HepG2 (cell line): Measurements from ENCODE around the gene ZNF217. TPM values are rescaled to one million over a fixed set of nuclear protein-coding genes. Genes with fewer than 3 reads are reported as not detected.

Experiments used
- ARHGAP35 ChIP-seq: sonication (generic); formaldehyde crosslinking; IDR thresholded peaks from 2 replicates; pipeline ENCODE4 v1.9.0; 2022; ENCODE audit warnings: mild to moderate bottlenecking, inconsistent platforms, moderate library complexity, missing genetic modification reagents, borderline replicate concordance
- ATRX ChIP-seq: sonication (generic); formaldehyde crosslinking; IDR thresholded peaks from 2 replicates; pipeline ENCODE4 v1.4.0; 2020; ENCODE audit warnings: missing genetic modification reagents, borderline replicate concordance
- CSRNP2 ChIP-seq: sonication (generic); formaldehyde crosslinking; conservative IDR thresholded peaks from 2 replicates; pipeline ENCODE4 v1.8.0; 2022; ENCODE audit warnings: low read depth, missing genetic modification reagents
- DDIT3 ChIP-seq: sonication (generic); formaldehyde crosslinking; IDR thresholded peaks from 2 replicates; pipeline ENCODE4 v1.4.0; 2020; ENCODE audit warnings: mild to moderate bottlenecking, missing genetic modification reagents
- KDM6A ChIP-seq: IDR thresholded peaks from 2 replicates; pipeline ENCODE4 v1.6.1; 2016; ENCODE audit warnings: low read depth
- PRDM10 ChIP-seq: sonication (generic); formaldehyde crosslinking; IDR thresholded peaks from 2 replicates; pipeline ENCODE4 v1.4.0; 2020; ENCODE audit warnings: low read depth, missing genetic modification reagents
- RFX3 ChIP-seq: IDR thresholded peaks from 2 replicates; pipeline ENCODE4 v1.6.1; 2016; ENCODE audit warnings: missing biosample characterization, missing genetic modification reagents
- RNF2 ChIP-seq: fragments of 450-650 bp; conservative IDR thresholded peaks from 2 replicates; pipeline ENCODE4 v1.6.1; 2016; ENCODE audit warnings: low read depth
- XRCC5 ChIP-seq: fragments of 200-400 bp; formaldehyde crosslinking; optimal IDR thresholded peaks from 2 replicates; pipeline ENCODE3; 2017; ENCODE audit warnings: mild to moderate bottlenecking, low read length
- YY1 ChIP-seq: IDR thresholded peaks from 2 replicates; pipeline ENCODE4 v1.6.1; 2011; ENCODE audit warnings: low read length, low read depth, moderate library complexity, mild to moderate bottlenecking; ENCODE audit not compliant: insufficient read depth, insufficient replicate concordance
- ZFAT ChIP-seq: sonication (generic); formaldehyde crosslinking; conservative IDR thresholded peaks from 2 replicates; pipeline ENCODE4 v1.8.1; 2023; ENCODE audit warnings: missing genetic modification reagents, inconsistent platforms
- ZNF121 ChIP-seq: sonication (generic); formaldehyde crosslinking; IDR thresholded peaks from 2 replicates; pipeline ENCODE4 v1.5.0; 2020; ENCODE audit warnings: mild to moderate bottlenecking, missing genetic modification reagents
- ZNF326 ChIP-seq: sonication (generic); formaldehyde crosslinking; IDR thresholded peaks from 2 replicates; pipeline ENCODE4 v1.4.0; 2020; ENCODE audit warnings: missing genetic modification reagents, borderline replicate concordance
- ZNF546 ChIP-seq: sonication (generic); formaldehyde crosslinking; conservative IDR thresholded peaks from 2 replicates; pipeline ENCODE4 v1.8.1; 2023; ENCODE audit warnings: mild to moderate bottlenecking, missing genetic modification reagents
- ZNF567 ChIP-seq: sonication (generic); formaldehyde crosslinking; IDR thresholded peaks from 2 replicates; pipeline ENCODE4 v1.8.1; 2023; ENCODE audit warnings: mild to moderate bottlenecking, missing genetic modification reagents, borderline replicate concordance
- ZNF674 ChIP-seq: sonication (generic); formaldehyde crosslinking; IDR thresholded peaks from 2 replicates; pipeline ENCODE4 v1.5.0; 2020; ENCODE audit warnings: low read depth, mild to moderate bottlenecking, missing genetic modification reagents
- ZNF770 ChIP-seq: sonication (generic); formaldehyde crosslinking; IDR thresholded peaks from 2 replicates; pipeline ENCODE4 v1.5.0; 2020; ENCODE audit warnings: mild to moderate bottlenecking, missing genetic modification reagents
- ZNF782 ChIP-seq: sonication (generic); formaldehyde crosslinking; IDR thresholded peaks from 2 replicates; pipeline ENCODE4 v1.4.0; 2020; ENCODE audit warnings: missing genetic modification reagents, mild to moderate bottlenecking, borderline replicate concordance
- ZNF883 ChIP-seq: sonication (generic); formaldehyde crosslinking; IDR thresholded peaks from 2 replicates; pipeline ENCODE4 v1.5.1; 2020; ENCODE audit warnings: mild to moderate bottlenecking, missing genetic modification reagents; ENCODE audit errors: not compliant biosample characterization
- polyA plus RNA-seq, 8 experiments: library from polyadenylated mRNA; depleted of rRNA in 3 of 8; stranded (reverse) in 7 of 8; unstranded in 1 of 8; fragments of >200 nt; fragmentation: Illumina TruSeq in 4 of 8; extraction: Trizol in 4 of 8; gene quantifications; 2 replicates each; pipeline versions ENCODE4 v1.2.1 to v1.2.3, GENCODE V29; 2011 to 2016; ENCODE audit warnings: low read depth in 4 of 8, missing spikeins in 1 of 8, mixed read lengths in 1 of 8; ENCODE audit not compliant: insufficient read depth in 1 of 8
- total RNA-seq, 5 experiments: library from RNA; depleted of rRNA; stranded (reverse); fragments of >200 nt; fragmentation: Illumina TruSeq; extraction: Trizol; gene quantifications; 2 replicates each; pipeline ENCODE4 v1.2.3, GENCODE V29; 2016; ENCODE audit warnings: low read depth in 1 of 5

ZNF217 gene
- total and polyA plus RNA-seq, 2 of the 13 experiments (the other 11 are each of a cell fraction or from before 2014, with no cell fraction given) = 22.3 to 29.8 TPM

GRCh38 chr20:53642196-53643030 lies 48.8 kb upstream of the ZNF217 start (continued):
- peak; percentile 72 for TF ChIP-seq ZNF770 (CRISPR knock-in tag)
- no peak for TF ChIP-seq ZNF567
- TF ChIP-seq PRDM10 (CRISPR knock-in tag) = 0 out of 2 replicates have a peak, but pooled peaks have one; percentile 24
- TF ChIP-seq ZNF782 (CRISPR knock-in tag) = peak; percentile 49; the same call in 1 of the 2 replicates
- no peak for TF ChIP-seq ARHGAP35 (CRISPR knock-in tag)
- TF ChIP-seq ZFAT (CRISPR knock-in tag) = no peak
- TF ChIP-seq ZNF674 (CRISPR knock-in tag) = no peak
- no peak for TF ChIP-seq ZNF326
- TF ChIP-seq DDIT3 (CRISPR knock-in tag) = no peak; the same call in 1 of the 2 replicates
- no peak for TF ChIP-seq YY1
- TF ChIP-seq RNF2 = 0 out of 2 replicates have a peak, but pooled peaks have one; percentile 13
- peak; percentile 77 for TF ChIP-seq KDM6A (CRISPR knock-in tag)
- TF ChIP-seq ZNF121 (CRISPR knock-in tag) = peak; percentile 77
- no peak for TF ChIP-seq XRCC5
- no peak for TF ChIP-seq ZNF546
- no peak for TF ChIP-seq ATRX
- TF ChIP-seq RFX3 = no peak; the same call in 1 of the 2 replicates
- peak; percentile 68 for TF ChIP-seq ZNF883
- TF ChIP-seq CSRNP2 (CRISPR knock-in tag) = no peak
